HG03196 (cell line): ENCODE data around the gene FAM111A.

Source experiments
- ATAC-seq: cut with Tn5 transposase; IDR thresholded peaks from one replicate; pipeline ENCODE4 v1.9.1; 2021; ENCODE audit not compliant: unreplicated experiment

FAM111A gene

DNA sequence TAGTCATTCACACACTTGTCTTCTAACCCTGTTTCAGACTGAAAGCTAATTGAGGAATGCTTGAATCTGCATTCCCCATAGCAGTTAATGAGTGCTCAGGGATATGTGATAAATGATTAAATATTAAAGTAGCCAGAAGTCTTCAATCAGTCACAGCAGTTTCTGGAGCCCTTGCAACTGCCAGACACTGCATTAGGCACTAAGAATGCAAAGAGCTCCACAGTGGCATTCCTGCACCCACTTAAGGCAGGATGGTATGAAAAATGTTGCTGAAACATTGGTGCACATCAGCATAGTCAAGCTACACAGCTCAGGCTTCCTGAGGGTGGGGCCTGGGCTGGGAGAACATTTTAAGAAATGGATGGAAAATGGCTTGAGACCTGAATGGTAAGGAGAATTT is 35.7 kb downstream of the FAM111A start:
- no peak for ATAC-seq

DNA sequence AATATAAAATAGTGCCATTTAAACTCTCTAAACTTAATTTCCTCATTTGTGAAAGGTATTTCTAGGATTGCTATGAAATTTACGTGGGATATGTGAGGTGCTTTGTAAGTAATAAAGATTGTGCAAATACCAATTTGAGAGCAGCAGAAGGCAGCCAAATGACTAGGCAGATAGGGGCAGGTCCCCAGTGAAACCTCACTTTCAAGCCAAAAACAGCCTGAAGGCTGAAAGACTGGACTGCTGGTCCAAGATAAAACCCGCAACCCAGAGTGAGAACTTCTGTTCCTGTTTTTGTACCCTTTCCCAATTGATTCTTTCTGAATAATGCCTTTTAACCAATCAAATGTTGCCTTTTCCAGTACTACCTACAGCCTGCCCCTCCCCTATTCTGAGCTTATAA is 36.5 kb downstream of the FAM111A start:
- ATAC-seq: no peak

DNA sequence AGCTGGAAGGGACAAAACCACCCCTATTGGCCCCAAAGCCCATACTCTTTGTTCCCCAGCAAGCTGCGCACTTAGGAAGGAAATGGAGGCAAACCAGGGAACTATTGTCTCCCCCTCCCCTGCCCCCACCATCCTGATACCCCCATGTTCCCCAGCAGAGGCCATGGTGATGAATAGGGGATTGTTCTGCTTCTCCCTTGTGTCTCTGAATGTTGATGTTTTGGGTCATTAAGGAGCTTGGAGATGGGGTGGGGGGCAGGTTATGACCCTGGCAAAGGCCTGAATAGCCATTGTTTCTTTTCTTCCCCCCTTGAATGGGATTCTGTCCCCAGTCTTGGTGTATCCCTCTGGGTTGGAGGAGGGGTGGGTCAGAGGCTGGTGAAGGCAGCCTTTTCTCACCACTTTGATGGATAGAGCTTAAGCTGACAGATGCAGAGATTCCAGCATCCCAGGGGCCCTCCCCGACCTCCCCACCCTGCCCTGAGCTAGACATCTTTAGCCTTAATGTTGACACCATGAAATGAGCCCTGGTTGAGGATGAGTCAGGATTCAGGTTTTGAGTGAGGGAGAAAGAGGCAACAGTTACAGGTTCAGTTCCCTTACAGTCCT is 37.6 kb downstream of the FAM111A start:
- ATAC-seq: no peak

- no peak for ATAC-seq
These were observed 38.3 kb downstream of the FAM111A start for GRCh38 chr11:59180907-59181306.

- ATAC-seq: no peak
These were observed 39.2 kb downstream of the FAM111A start for GRCh38 chr11:59181746-59182456.

DNA sequence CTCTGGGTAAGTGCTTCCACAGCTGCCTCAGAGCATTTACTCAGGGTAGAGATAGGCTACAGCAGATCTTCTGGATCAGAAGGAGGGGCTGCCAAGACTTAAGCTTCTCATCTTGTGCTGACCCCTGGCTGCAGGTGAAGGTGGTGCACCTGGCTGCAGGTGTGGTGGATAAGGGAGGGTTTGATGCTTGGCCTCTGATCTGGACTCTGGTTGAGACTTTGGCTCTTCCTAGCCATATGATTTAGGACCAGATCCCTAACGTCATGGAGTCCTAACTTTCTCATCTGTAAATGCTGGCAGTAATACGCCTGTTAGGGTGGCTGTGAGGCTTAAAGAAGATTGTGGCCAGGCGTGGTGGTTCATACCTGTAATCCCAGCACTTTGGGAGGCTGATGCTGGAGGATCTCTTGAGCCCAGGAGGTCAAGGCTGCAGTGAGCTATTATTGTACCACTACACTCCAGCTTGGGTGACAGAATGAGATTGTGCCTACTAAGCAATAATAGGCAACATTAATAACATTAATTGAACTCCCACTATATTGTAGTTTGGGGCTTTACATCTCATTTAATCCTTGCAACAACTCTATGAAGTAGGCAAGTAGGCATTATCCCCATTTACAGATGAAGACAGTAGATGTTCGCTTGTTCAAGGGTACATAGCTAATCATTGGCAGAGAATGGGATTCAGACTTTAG is 39.9 kb downstream of the FAM111A start:
- ATAC-seq: no peak

DNA sequence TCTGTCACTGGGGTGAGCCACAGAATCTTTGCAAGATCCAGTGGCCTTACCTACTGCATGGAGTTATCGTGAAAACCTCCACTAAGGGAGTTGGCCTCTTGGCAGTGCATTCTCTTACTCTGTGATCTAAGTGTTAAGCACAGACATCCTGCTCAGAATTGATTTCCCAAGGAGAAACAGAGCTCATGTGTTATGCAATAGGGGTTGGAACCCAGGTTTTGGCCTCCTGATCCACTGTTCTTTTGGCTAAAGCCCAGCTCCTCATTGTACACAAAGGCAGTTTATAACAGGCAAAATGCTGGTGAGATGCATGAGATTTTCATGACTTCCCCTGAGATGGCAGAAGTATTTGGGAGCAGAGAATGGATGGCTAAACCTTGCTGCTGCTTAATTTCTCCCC is 41.1 kb downstream of the FAM111A start:
- ATAC-seq: no peak

DNA sequence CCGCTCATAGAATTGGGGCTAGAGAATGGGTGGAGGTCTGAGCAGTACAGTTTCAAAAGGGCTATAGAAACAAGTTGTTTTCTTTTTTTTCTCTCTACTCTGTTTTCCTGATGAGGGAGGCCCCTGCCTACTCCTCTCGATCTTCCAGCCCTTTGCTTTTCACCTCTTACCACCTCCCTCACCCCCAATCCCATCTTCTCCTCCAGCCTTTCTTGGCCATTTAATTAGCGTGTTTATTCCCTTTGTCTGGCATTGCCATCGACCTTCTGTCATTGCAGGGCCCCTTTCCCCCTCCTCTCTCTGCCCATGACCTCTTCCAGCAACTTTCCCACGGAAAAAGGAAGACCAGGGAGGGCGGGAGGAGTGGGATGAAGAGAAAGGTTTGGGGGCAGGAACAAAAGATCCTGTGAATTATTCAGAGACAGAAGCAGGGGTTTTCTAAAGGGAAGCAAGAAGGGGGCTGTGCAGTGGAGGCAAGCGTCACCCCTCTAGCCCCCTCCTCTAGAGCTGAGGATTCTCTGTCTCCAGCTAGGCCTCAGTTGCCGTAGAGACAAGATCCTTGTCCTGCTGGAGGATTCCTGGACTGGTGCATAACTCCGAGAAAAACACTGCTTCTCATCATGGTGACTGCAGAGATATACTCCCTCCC is 42.2 kb downstream of the FAM111A start:
- ATAC-seq: no peak

- ATAC-seq: no peak
These were observed 42.8 kb downstream of the FAM111A start for GRCh38 chr11:59185386-59185945.

GRCh38 chr11:59186130-59186594 is 43.5 kb downstream of the FAM111A start:
- ATAC-seq: no peak

- no peak for ATAC-seq
These were observed 44.4 kb downstream of the FAM111A start for GRCh38 chr11:59187035-59187434.

GRCh38 chr11:59187587-59187986 is 44.9 kb downstream of the FAM111A start:
- ATAC-seq: no peak

DNA sequence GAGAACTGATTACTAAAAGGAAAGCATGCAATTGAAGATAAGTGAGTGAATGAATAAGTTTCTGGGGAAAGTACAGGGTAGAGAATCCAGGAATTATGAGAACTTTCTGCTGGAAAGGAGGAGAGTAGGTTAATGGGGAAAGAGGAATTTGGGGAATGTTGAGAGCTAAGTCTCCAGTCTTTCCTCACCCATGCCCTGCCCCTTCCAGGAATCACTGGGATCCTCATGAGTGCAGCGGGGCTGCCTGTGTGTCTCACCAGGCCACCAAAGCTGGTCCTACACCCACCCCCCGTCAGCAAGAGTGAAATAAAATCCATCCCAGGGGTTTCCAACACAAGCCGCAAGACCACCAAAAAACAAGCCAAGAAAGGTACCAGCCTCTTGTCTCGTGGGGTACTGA is 46.3 kb downstream of the FAM111A start:
- ATAC-seq: no peak

GRCh38 chr11:59189986-59190385 is 47.3 kb downstream of the FAM111A start:
- ATAC-seq: no peak

DNA sequence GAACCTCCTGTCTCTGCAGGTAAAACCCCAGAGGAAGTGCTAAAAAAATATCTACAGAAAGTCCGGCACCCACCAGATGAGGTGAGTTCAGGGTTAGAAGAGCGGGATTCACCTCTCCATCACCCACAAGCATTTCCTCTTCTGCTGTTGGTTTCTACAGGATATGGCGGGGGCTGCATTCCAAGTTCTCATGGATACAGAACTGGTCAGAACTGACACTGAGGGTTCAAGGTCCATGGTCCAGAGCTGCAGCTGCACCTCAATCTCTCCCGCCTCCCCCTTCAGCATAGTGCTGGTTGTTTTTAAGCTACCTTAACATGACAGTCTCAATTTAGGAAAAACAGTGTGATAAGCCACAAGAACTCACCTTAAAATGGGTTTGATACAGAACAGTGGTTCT is 48.4 kb downstream of the FAM111A start:
- no peak for ATAC-seq

- ATAC-seq: no peak
These were observed 49.2 kb downstream of the FAM111A start for GRCh38 chr11:59191890-59192289.

- ATAC-seq: no peak
These were observed 49.9 kb downstream of the FAM111A start for GRCh38 chr11:59192446-59193020.

DNA sequence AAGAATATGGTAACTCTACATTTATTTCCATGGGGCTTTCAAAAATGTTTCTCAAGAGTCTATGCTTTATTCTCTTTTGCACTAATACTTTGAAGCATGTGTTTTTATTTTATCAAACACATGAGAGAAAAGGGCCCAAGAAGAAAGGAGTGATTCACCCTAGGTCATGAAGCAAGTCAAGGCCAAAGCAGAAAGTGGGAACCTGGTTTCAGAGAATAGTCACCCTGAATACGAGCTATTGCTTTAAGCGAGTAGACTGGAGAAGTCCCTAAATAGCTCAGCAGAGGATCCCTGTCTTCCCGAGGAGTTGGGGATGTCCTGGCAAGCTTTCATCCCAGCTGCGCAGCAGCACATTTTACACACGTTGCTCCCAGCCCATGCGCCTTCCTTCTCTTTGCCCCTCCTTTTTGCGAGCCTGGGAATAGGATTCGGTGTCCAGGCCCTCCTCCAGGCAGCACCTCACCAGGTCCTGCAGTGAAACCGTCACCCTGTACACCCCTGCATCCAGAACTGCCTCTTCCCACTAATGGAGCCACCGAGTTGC is 51.0 kb downstream of the FAM111A start:
- no peak for ATAC-seq

- no peak for ATAC-seq
These were observed 52.9 kb downstream of the FAM111A start for GRCh38 chr11:59195586-59195985.

- ATAC-seq: no peak
These were observed 54.1 kb downstream of the FAM111A start for GRCh38 chr11:59196777-59197176.

DNA sequence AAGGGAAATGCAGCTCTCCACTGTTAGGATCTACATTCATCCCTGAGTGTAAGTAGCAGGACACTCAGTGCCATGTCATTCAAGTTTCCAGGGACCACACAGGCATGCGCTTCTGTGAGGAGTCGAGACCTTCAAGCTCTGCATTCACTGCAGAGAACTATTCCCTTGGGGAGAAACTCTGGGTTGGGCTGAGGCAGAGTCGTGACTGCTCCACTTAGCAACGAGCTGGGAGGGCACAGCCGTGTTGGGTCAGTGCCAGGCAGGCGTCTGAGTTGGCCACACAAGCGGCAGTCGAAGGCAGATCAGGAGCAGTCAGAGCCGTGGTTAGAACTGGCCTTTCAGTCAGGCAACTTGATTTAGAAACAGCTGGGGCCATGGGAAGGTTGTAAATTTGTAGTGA is 55.3 kb downstream of the FAM111A start:
- ATAC-seq: no peak
